Measurements from ENCODE around the gene RTF1.
"Not testable (repeated sequence)": the region's sequence is repeated elsewhere in the genome, so short reads cannot be mapped to it uniquely, and the experiment has no call there.

RTF1 gene

GRCh38 chr15:41424809-41425208, 7.9 kb downstream of the RTF1 start:
- H3K23ac ChIP-seq (ENCODE audit: low read length), result no peak overlapping the region
- no peak overlapping the region for H3K4me2 ChIP-seq (ENCODE audit: low read length)
- no peak overlapping the region for H3K56ac ChIP-seq (ENCODE audit: low read length)
- no peak overlapping the region for H2BK120ac ChIP-seq (ENCODE audit: low read depth, low read length)
- no peak overlapping the region for H3K27ac ChIP-seq (ENCODE audit: low read depth, low read length)
- no peak overlapping the region for H3K18ac ChIP-seq (ENCODE audit: low read length)
- H4K5ac ChIP-seq (ENCODE audit: low read length), result no peak overlapping the region
- no peaks in the 10 kb centered on the region for H3K27me3 ChIP-seq (ENCODE audit: insufficient read depth, low read length, poor library complexity)
- DNase-seq, result peak; percentile 38
- WGBS (ENCODE audit: extremely low coverage, insufficient coverage, low lambda C conversion rate), result no CpG with 5 or more reads among the region's 14 CpGs
- no peak overlapping the region for H3K4me3 ChIP-seq (ENCODE audit: low read length)
- no peak overlapping the region for H3K9ac ChIP-seq (ENCODE audit: low read length)
- peaks cover 36% of the 10 kb centered on the region for H3K79me2 ChIP-seq (ENCODE audit: control insufficient read depth, insufficient read depth, low read length)
- no peak overlapping the region for H2BK15ac ChIP-seq (replicated peaks; ENCODE audit: low read depth)
- no peak overlapping the region for H3K4ac ChIP-seq (ENCODE audit: low read depth, low read length)
- no peaks in the 10 kb centered on the region for H3K4me1 ChIP-seq (ENCODE audit: control insufficient read depth, low read depth, low read length)
- H2BK5ac ChIP-seq (ENCODE audit: low read length), result no peak overlapping the region
- no peak overlapping the region for H4K8ac ChIP-seq (ENCODE audit: low read depth, low read length)
- H3K79me1 ChIP-seq (ENCODE audit: low read length), result peaks cover 17% of the 10 kb centered on the region
- H2AK5ac ChIP-seq (ENCODE audit: low read length), result no peak overlapping the region
- H3K36me3 ChIP-seq (ENCODE audit: control insufficient read depth, insufficient read depth, low read length), result no peaks in the 10 kb centered on the region

GRCh38 chr15:41425907-41426306, 9.0 kb downstream of the RTF1 start:
- not testable (repeated sequence) for H3K36me3 ChIP-seq (ENCODE audit: control insufficient read depth, insufficient read depth, low read length); H3K27ac ChIP-seq (ENCODE audit: low read depth, low read length); H3K4me1 ChIP-seq (ENCODE audit: control insufficient read depth, low read depth, low read length); H3K4ac ChIP-seq (ENCODE audit: low read depth, low read length); H2BK5ac ChIP-seq (ENCODE audit: low read length); H2AK5ac ChIP-seq (ENCODE audit: low read length); H4K5ac ChIP-seq (ENCODE audit: low read length); H3K27me3 ChIP-seq (ENCODE audit: insufficient read depth, low read length, poor library complexity); DNase-seq; H3K4me2 ChIP-seq (ENCODE audit: low read length); H2BK120ac ChIP-seq (ENCODE audit: low read depth, low read length); H3K9ac ChIP-seq (ENCODE audit: low read length); H2BK15ac ChIP-seq (replicated peaks; ENCODE audit: low read depth); H3K18ac ChIP-seq (ENCODE audit: low read length); H3K4me3 ChIP-seq (ENCODE audit: low read length); H3K56ac ChIP-seq (ENCODE audit: low read length); H3K23ac ChIP-seq (ENCODE audit: low read length); H4K8ac ChIP-seq (ENCODE audit: low read depth, low read length)
- no CpG with 5 or more reads among the region's 5 CpGs for WGBS (ENCODE audit: extremely low coverage, insufficient coverage, low lambda C conversion rate)
- Histone ChIP-seq H3K79me1 (ENCODE audit: low read length) (peaks cover 11% of the 10 kb centered on the region), H3K79me2 (ENCODE audit: control insufficient read depth, insufficient read depth, low read length) (peaks cover 27% of the 10 kb centered on the region)

- Histone ChIP-seq H3K36me3 (ENCODE audit: control insufficient read depth, insufficient read depth, low read length) (no peaks in the 10 kb centered on the region), H2AK5ac (ENCODE audit: low read length) (no peak overlapping the region), H3K23ac (ENCODE audit: low read length) (no peak overlapping the region), H3K4ac (ENCODE audit: low read depth, low read length) (no peak overlapping the region), H4K5ac (ENCODE audit: low read length) (no peak overlapping the region), H3K56ac (ENCODE audit: low read length) (no peak overlapping the region), H3K4me1 (ENCODE audit: control insufficient read depth, low read depth, low read length) (no peaks in the 10 kb centered on the region), H3K9ac (ENCODE audit: low read length) (no peak overlapping the region), H3K18ac (ENCODE audit: low read length) (no peak overlapping the region), H2BK15ac (replicated peaks; ENCODE audit: low read depth) (no peak overlapping the region), H4K8ac (ENCODE audit: low read depth, low read length) (no peak overlapping the region), H3K27me3 (ENCODE audit: insufficient read depth, low read length, poor library complexity) (no peaks in the 10 kb centered on the region), H3K27ac (ENCODE audit: low read depth, low read length) (no peak overlapping the region), H3K79me2 (ENCODE audit: control insufficient read depth, insufficient read depth, low read length) (peaks cover 11% of the 10 kb centered on the region), H3K4me3 (ENCODE audit: low read length) (no peak overlapping the region), H2BK120ac (ENCODE audit: low read depth, low read length) (no peak overlapping the region), H3K4me2 (ENCODE audit: low read length) (no peak overlapping the region), H3K79me1 (ENCODE audit: low read length) (peaks cover 9% of the 10 kb centered on the region), H2BK5ac (ENCODE audit: low read length) (no peak overlapping the region)
- no peak for DNase-seq
- no CpG with 5 or more reads among the region's 10 CpGs for WGBS (ENCODE audit: extremely low coverage, insufficient coverage, low lambda C conversion rate)
Observed at GRCh38 chr15:41429003-41429890, 12.4 kb downstream of the RTF1 start.

- 100% methylated on average over 1 of the region's 4 CpGs for WGBS (ENCODE audit: extremely low coverage, insufficient coverage, low lambda C conversion rate)
- H4K8ac ChIP-seq (ENCODE audit: low read depth, low read length), result no peak overlapping the region
- H2BK15ac ChIP-seq (replicated peaks; ENCODE audit: low read depth), result no peak overlapping the region
- peaks cover 4% of the 10 kb centered on the region for H3K79me1 ChIP-seq (ENCODE audit: low read length)
- peaks cover 1% of the 10 kb centered on the region for H3K79me2 ChIP-seq (ENCODE audit: control insufficient read depth, insufficient read depth, low read length)
- no peak overlapping the region for H4K5ac ChIP-seq (ENCODE audit: low read length)
- H3K23ac ChIP-seq (ENCODE audit: low read length), result no peak overlapping the region
- no peak overlapping the region for H3K56ac ChIP-seq (ENCODE audit: low read length)
- no peak overlapping the region for H3K9ac ChIP-seq (ENCODE audit: low read length)
- H2BK120ac ChIP-seq (ENCODE audit: low read depth, low read length), result no peak overlapping the region
- H2BK5ac ChIP-seq (ENCODE audit: low read length), result no peak overlapping the region
- no peak overlapping the region for H3K4me2 ChIP-seq (ENCODE audit: low read length)
- no peak for DNase-seq
- no peaks in the 10 kb centered on the region for H3K4me1 ChIP-seq (ENCODE audit: control insufficient read depth, low read depth, low read length)
- no peaks in the 10 kb centered on the region for H3K36me3 ChIP-seq (ENCODE audit: control insufficient read depth, insufficient read depth, low read length)
- no peak overlapping the region for H3K27ac ChIP-seq (ENCODE audit: low read depth, low read length)
- no peak overlapping the region for H3K4ac ChIP-seq (ENCODE audit: low read depth, low read length)
- no peaks in the 10 kb centered on the region for H3K27me3 ChIP-seq (ENCODE audit: insufficient read depth, low read length, poor library complexity)
- H3K4me3 ChIP-seq (ENCODE audit: low read length), result no peak overlapping the region
- H2AK5ac ChIP-seq (ENCODE audit: low read length), result no peak overlapping the region
- H3K18ac ChIP-seq (ENCODE audit: low read length), result no peak overlapping the region
Observed at GRCh38 chr15:41435037-41435786, 18.3 kb downstream of the RTF1 start.

GRCh38 chr15:41437448-41437847, 20.6 kb downstream of the RTF1 start:
- Histone ChIP-seq H3K56ac (ENCODE audit: low read length) (no peak overlapping the region), H2BK15ac (replicated peaks; ENCODE audit: low read depth) (no peak overlapping the region), H3K27me3 (ENCODE audit: insufficient read depth, low read length, poor library complexity) (no peaks in the 10 kb centered on the region), H2BK5ac (ENCODE audit: low read length) (no peak overlapping the region), H2AK5ac (ENCODE audit: low read length) (no peak overlapping the region), H3K79me2 (ENCODE audit: control insufficient read depth, insufficient read depth, low read length) (peaks cover 1% of the 10 kb centered on the region), H4K5ac (ENCODE audit: low read length) (no peak overlapping the region), H3K23ac (ENCODE audit: low read length) (no peak overlapping the region), H3K27ac (ENCODE audit: low read depth, low read length) (no peak overlapping the region), H3K4me3 (ENCODE audit: low read length) (no peak overlapping the region), H3K4me1 (ENCODE audit: control insufficient read depth, low read depth, low read length) (no peaks in the 10 kb centered on the region), H3K18ac (ENCODE audit: low read length) (no peak overlapping the region), H3K36me3 (ENCODE audit: control insufficient read depth, insufficient read depth, low read length) (no peaks in the 10 kb centered on the region), H3K4ac (ENCODE audit: low read depth, low read length) (no peak overlapping the region), H4K8ac (ENCODE audit: low read depth, low read length) (no peak overlapping the region), H3K4me2 (ENCODE audit: low read length) (no peak overlapping the region), H3K9ac (ENCODE audit: low read length) (no peak overlapping the region), H3K79me1 (ENCODE audit: low read length) (peaks cover 4% of the 10 kb centered on the region), H2BK120ac (ENCODE audit: low read depth, low read length) (no peak overlapping the region)
- no CpG with 5 or more reads among the region's 4 CpGs for WGBS (ENCODE audit: extremely low coverage, insufficient coverage, low lambda C conversion rate)
- no peak for DNase-seq
